ENCODE data around the gene RAB36.

RAB36 gene

GRCh38 chr22:23184764-23185113 lies 39.5 kb downstream of the RAB36 start:
- FAIRE-seq = no peak

- no peak for FAIRE-seq
Measured at GRCh38 chr22:23187211-23187610, 41.9 kb downstream of the RAB36 start.

GRCh38 chr22:23187871-23188700 lies 42.8 kb downstream of the RAB36 start:
- no peak for FAIRE-seq

GRCh38 chr22:23190526-23190925 lies 45.2 kb downstream of the RAB36 start:
- no peak for FAIRE-seq

GRCh38 chr22:23192133-23192532 lies 46.9 kb downstream of the RAB36 start:
- no peak for FAIRE-seq

GRCh38 chr22:23192558-23192957 lies 47.3 kb downstream of the RAB36 start:
- FAIRE-seq = no peak

- no peak for FAIRE-seq
Measured at GRCh38 chr22:23193196-23193827, 48.0 kb downstream of the RAB36 start.

- no peak for FAIRE-seq
Measured at GRCh38 chr22:23193882-23194281, 48.6 kb downstream of the RAB36 start.

- no peak for FAIRE-seq
Measured at GRCh38 chr22:23196165-23196564, 50.9 kb downstream of the RAB36 start.

- no peak for FAIRE-seq
Measured at GRCh38 chr22:23197836-23198235, 52.6 kb downstream of the RAB36 start.

GRCh38 chr22:23199159-23199558 lies 53.9 kb downstream of the RAB36 start:
- FAIRE-seq = no peak

- no peak for FAIRE-seq
Measured at GRCh38 chr22:23200898-23201297, 55.6 kb downstream of the RAB36 start.

GRCh38 chr22:23202812-23203451 lies 57.7 kb downstream of the RAB36 start:
- FAIRE-seq = no peak

GRCh38 chr22:23203452-23204124 lies 58.3 kb downstream of the RAB36 start:
- FAIRE-seq = no peak

GRCh38 chr22:23204125-23204488 lies 58.8 kb downstream of the RAB36 start:
- FAIRE-seq = no peak

GRCh38 chr22:23204541-23205157 lies 59.4 kb downstream of the RAB36 start:
- no peak for FAIRE-seq

- FAIRE-seq = no peak
Measured at GRCh38 chr22:23205339-23206049, 60.2 kb downstream of the RAB36 start.

- no peak for FAIRE-seq
Measured at GRCh38 chr22:23206915-23207314, 61.6 kb downstream of the RAB36 start.

- no peak for FAIRE-seq
Measured at GRCh38 chr22:23207729-23208393, 62.6 kb downstream of the RAB36 start.

- FAIRE-seq = no peak
Measured at GRCh38 chr22:23210428-23211170, 65.3 kb downstream of the RAB36 start.

- no peak for FAIRE-seq
Measured at GRCh38 chr22:23211622-23212021, 66.3 kb downstream of the RAB36 start.
